ENCODE measurements around the gene PRKCB. TPM values are rescaled to one million over a fixed set of nuclear protein-coding genes. Genes with fewer than 3 reads are reported as not detected.

Gene PRKCB
- total RNA-seq, 1 donor from 2014 or later, result 28.7 TPM

DNA sequence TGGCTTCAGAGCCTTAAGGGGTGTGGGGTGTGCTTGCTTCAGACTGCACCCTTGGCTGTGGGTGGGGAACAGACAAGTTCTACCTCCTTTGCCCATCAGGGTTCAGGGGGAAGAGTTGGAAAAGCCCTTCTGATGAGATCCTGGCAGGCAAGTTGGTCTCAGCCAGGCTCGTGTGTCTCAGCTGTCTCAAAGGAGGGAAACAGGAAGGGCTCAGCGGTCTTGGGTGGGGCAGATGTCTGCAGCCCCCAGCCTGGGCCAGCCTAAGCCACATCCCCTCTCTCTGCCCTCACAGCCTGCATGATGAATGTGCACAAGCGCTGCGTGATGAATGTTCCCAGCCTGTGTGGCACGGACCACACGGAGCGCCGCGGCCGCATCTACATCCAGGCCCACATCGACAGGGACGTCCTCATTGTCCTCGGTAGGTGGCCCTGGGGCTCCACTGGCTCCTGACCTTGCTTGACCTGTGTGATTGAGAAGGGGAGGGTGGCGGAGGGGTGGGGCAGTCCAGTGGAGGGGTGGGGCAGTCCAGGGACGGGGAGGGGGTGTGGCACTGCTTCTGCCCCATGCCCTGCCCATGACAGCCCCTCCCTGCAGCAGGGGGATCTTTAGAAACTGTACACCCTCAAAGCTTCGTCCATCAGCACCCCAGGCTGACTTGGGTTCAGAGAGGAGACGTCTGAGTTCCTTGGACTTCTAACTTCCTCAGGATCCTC, 199.5 kb downstream of the PRKCB start:
- peaks cover 26% of the 10 kb centered on the region for H3K36me3 Mint-ChIP-seq (ENCODE audit: low read depth, unreplicated experiment)
- no peaks in the 10 kb centered on the region for H3K9me3 Mint-ChIP-seq (ENCODE audit: unreplicated experiment)
- no peak for DNase-seq (ENCODE audit: low spot score)

GRCh38 chr16:24036038-24036543, 200.3 kb downstream of the PRKCB start:
- TF ChIP-seq CTCF (IDR thresholded peaks at IDR 0.05; ENCODE audit: unreplicated experiment), result no peak
- Mint-ChIP-seq H3K4me1 (ENCODE audit: unreplicated experiment) (peaks cover 16% of the 10 kb centered on the region), H3K27ac (ENCODE audit: unreplicated experiment) (no peak overlapping the region), H3K4me3 (ENCODE audit: unreplicated experiment) (no peak overlapping the region), H3K36me3 (ENCODE audit: low read depth, unreplicated experiment) (peaks cover 26% of the 10 kb centered on the region), H3K9me3 (ENCODE audit: unreplicated experiment) (no peaks in the 10 kb centered on the region), H3K27me3 (ENCODE audit: unreplicated experiment) (peaks cover 6% of the 10 kb centered on the region)
- DNase-seq (ENCODE audit: low spot score), result no peak

More for the DNA sequence above, 199.5 kb downstream of the PRKCB start:
- Mint-ChIP-seq H3K4me1 (ENCODE audit: unreplicated experiment) (peaks cover 16% of the 10 kb centered on the region), H3K27ac (ENCODE audit: unreplicated experiment) (no peak overlapping the region), H3K27me3 (ENCODE audit: unreplicated experiment) (peaks cover 6% of the 10 kb centered on the region), H3K4me3 (ENCODE audit: unreplicated experiment) (no peak overlapping the region)
- no peak for TF ChIP-seq CTCF (IDR thresholded peaks at IDR 0.05; ENCODE audit: unreplicated experiment)

GRCh38 chr16:24036614-24037013, 200.8 kb downstream of the PRKCB start:
- H3K27me3 Mint-ChIP-seq (ENCODE audit: unreplicated experiment), result peaks cover 6% of the 10 kb centered on the region
- no peak overlapping the region for H3K4me3 Mint-ChIP-seq (ENCODE audit: unreplicated experiment)
- H3K9me3 Mint-ChIP-seq (ENCODE audit: unreplicated experiment), result no peaks in the 10 kb centered on the region
- peaks cover 26% of the 10 kb centered on the region for H3K36me3 Mint-ChIP-seq (ENCODE audit: low read depth, unreplicated experiment)
- DNase-seq (ENCODE audit: low spot score), result peak; percentile 65
- no peak overlapping the region for H3K27ac Mint-ChIP-seq (ENCODE audit: unreplicated experiment)
- TF ChIP-seq CTCF (IDR thresholded peaks at IDR 0.05; ENCODE audit: unreplicated experiment), result peak; percentile 75
- peaks cover 16% of the 10 kb centered on the region for H3K4me1 Mint-ChIP-seq (ENCODE audit: unreplicated experiment)

GRCh38 chr16:24037335-24037734, 201.6 kb downstream of the PRKCB start:
- H3K27ac Mint-ChIP-seq (ENCODE audit: unreplicated experiment), result no peak overlapping the region
- no peak overlapping the region for H3K4me3 Mint-ChIP-seq (ENCODE audit: unreplicated experiment)
- no peaks in the 10 kb centered on the region for H3K9me3 Mint-ChIP-seq (ENCODE audit: unreplicated experiment)
- H3K4me1 Mint-ChIP-seq (ENCODE audit: unreplicated experiment), result peaks cover 16% of the 10 kb centered on the region
- TF ChIP-seq CTCF (IDR thresholded peaks at IDR 0.05; ENCODE audit: unreplicated experiment), result no peak
- DNase-seq (ENCODE audit: low spot score), result no peak
- peaks cover 6% of the 10 kb centered on the region for H3K27me3 Mint-ChIP-seq (ENCODE audit: unreplicated experiment)
- peaks cover 21% of the 10 kb centered on the region for H3K36me3 Mint-ChIP-seq (ENCODE audit: low read depth, unreplicated experiment)
